ENCODE data around the gene SNX30. TPM values are rescaled to one million over a fixed set of nuclear protein-coding genes. Genes with fewer than 3 reads are reported as not detected.
A peak's percentile ranks its signal among the peaks of the same experiment; 100 is the strongest.

The SNX30 gene
- total RNA-seq, 1 experiment from 2014 or later = 17.4 TPM

DNA sequence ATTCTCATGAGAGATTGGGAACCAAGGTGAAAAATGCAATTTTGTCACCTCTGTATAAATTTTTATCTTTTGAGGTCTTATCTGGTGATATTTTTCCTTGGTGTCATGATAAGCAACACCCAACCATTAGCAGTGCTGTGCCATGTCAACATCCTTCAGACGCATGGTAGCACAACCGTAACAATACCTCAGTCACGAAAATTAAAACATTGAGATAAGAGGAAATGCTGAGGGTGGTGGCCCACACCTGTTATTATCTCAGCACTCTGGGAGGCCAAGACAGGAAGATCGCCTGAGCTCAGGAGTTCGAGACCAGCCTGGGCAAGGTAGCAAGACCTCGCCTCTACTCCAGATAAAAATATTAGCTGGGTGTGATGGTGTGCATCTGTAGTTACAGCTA, 107.4 kb downstream of the SNX30 start:
- DNase-seq (ENCODE audit: low spot score) = no peak

DNA sequence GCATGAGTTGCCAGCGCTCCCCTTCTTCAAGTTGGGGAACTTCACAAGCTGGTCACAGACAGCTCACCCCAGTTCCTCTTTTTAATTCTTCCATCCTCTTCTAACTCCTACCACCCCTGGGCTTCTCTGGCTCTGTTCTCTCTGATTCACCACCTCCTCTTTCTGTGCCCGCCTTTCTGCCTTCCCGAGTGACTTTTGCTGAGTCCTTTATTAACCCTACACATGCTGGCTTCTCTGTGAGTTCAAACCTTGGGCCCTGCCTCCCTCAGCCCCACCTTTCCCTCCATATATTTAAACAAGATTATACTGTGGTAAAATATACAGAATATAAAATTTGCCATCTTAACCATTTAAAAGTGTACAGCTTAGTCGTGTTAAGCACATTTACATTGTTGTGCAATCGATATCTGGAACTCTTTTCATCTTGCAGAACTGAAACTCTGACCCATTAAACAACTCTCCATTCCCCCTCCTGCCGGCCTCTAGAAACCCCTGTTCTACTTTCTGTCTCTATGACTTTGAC, 108.1 kb downstream of the SNX30 start:
- no peak for DNase-seq (ENCODE audit: low spot score)

DNA sequence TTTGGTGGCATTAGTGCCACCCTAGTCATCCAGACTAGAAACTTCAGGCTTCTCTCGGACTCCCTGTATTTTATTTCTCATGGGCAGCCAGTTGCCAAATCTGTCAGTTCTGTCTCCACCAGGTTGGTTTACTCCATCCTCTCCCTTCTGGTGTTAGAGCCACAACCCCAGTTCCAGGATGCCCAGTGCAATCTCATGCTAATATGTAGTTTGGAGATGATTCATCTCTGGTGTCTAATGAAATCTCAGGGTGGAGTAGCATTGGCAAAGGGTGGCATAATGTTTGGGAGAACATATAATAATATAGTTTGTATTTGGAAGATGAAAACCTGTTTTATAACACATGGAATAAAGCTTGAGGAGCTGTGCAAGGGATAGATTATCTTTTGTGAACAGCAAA, 109.9 kb downstream of the SNX30 start:
- DNase-seq (ENCODE audit: low spot score) = no peak

DNA sequence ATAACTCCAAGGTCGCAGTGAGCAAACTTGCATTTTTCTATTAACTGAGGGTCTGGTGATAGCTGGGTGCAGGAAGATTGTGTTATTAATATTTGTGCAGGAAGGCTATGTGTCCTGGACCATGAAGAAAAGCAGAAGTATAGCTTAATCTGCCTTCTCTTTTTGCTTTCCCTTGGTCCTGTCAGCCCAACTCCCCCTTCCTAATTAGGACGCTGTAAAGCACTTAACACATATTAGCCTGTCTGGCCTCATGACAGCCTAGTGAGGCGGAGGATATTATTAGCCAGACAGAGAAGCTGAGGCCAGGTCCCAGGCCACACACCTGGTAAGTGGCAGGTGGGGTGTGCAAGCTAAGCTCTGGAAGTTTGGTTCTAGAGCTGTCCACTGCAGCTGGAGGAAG, 110.6 kb downstream of the SNX30 start:
- DNase-seq (ENCODE audit: low spot score) = no peak

DNA sequence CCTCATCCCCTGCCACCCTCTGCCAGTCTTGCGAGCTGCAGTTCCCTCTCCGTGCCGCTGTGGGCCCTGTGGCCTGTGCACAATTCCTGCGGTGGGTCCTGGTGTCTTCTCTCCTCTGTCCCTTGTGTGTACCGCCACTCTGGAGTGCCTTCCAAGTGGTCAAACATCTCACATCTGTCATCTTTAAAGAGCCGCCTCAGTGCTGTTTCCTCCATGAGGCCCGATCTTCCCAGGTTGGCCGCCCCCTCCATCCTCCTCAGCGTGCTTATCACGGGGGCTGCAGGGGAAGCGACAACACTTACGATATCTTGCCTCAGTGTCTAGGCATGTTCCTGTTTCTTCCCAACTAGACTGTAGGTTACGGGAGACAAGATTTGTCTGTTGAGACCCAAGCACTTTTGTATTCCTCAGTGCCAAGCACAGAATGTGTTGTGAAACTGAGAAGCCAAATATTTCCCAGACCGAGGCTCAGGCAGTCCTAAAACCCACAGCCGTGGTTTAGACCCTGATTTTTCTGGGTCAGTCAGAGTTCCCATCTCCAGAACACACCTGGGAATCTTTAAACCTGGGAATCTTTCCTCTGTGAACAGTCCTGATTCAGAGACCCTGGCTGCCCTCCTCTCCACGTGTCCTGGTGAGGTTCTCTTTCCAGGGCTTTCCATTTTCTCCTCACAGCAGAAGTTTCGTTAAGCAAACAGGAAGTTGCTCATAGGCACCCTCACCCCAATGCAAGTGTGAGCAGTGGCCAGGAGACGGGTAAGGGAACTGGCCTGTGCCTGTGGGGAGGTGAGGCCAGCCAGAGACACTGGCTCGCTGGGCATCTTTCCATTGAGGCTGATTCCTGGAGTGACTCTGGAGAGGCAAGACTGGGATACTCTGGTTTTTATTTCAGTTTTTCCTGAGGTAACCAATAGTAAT, 111.3 kb downstream of the SNX30 start:
- no peak for DNase-seq (ENCODE audit: low spot score)

DNA sequence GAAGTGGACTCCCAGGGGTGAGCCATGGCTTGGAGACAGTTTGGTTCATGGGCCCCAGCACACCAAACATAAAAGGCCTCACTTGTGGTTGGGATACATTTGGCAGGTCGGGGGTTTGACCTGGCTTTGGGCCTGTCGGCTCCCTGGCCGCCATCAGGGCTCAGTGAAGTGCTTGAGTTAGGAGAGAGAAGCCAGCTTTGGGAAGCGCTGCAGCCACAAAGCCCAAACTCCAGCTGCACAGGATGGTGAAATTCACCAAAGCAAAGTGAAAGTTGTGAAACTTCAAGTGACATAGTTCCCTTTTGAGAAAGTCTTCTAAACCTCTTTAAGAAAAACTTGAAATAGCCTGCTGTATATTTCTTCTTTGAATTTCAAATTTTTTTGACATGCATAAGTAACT, 112.7 kb downstream of the SNX30 start:
- no peak for DNase-seq (ENCODE audit: low spot score)

DNA sequence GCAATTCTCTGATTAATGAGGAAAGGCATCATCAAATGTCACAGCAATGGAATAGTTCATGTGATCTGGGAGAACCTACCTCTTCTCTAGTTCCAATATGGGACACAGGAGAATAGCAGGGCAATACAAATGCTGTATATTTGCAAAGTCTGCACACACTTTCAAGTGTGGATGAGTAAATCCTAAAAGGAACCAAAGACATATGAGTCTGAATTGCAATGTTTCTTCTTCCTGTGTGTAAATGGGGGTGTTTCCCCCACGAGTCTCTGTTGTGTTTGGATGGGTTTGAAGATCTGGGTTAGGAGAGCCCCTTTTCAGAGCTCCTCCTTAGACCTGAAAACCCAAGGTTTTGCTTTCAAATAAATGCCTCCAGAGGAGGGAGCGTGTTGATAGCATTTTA, 113.2 kb downstream of the SNX30 start:
- DNase-seq (ENCODE audit: low spot score) = no peak

DNA sequence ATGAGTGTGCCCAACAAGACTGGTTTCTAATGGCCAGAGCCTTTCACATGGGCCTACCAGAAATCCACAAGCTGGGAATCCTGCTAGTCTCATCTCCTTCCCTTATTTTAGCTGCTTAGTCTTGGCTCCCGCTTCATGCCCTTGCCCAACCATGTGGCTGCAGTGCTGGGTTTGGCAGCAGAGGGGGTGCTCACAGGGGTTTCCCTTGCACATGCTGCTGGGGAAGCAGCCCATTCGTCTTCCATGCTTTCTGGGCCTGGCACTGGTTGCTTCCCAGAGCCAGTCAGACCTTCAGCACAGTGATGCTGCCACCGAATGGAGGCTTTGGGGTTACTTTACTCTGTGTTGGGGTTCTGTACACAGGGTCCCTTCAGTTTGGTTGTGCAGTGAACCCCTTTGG, 113.8 kb downstream of the SNX30 start:
- no peak for DNase-seq (ENCODE audit: low spot score)

DNA sequence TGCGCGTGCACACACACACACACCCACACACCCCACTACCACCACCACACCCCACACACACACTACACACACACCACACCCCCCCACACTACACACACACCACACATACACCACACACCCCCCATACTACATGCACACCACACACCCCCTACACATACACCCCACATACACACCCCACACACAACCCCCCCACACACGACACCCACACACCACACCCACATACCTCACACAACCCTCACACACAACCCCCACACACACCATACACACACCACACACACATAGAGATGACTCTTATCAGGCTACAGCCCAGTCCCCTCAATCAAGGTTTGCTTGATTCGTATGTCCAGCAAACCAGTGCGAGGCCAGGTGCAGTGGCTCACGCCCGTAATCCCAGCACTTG, 114.4 kb downstream of the SNX30 start:
- DNase-seq (ENCODE audit: low spot score) = no peak

DNA sequence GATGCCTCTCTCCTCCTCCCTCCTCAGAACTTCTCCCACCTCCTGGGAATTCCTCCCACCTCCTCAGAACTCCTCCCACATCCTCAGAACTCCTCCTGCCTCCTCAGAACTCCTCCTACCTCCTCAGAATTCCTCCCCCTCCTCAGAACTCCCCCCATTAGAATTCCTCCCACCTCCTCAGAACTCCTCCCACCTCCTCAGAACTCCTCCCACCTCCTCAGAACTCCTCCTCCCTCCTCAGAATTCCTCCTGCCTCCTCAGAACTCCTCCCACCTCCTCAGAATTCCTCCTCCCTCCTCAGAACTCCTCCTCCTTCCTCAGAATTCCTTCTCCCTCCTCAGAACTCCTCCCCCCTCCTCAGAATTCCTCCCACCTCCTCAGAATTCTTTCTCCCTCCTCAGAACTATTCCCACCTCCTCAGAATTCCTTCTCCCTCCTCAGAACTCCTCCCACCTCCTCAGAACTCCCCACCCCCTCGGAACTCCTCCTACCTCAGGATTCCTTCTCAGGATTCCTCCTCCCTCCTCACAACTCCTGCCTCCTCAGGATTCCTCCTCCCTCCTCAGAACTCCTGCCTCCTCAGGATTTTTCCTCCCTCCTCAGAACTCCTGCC, 116.2 kb downstream of the SNX30 start:
- peak; percentile 86 for DNase-seq (ENCODE audit: low spot score)

DNA sequence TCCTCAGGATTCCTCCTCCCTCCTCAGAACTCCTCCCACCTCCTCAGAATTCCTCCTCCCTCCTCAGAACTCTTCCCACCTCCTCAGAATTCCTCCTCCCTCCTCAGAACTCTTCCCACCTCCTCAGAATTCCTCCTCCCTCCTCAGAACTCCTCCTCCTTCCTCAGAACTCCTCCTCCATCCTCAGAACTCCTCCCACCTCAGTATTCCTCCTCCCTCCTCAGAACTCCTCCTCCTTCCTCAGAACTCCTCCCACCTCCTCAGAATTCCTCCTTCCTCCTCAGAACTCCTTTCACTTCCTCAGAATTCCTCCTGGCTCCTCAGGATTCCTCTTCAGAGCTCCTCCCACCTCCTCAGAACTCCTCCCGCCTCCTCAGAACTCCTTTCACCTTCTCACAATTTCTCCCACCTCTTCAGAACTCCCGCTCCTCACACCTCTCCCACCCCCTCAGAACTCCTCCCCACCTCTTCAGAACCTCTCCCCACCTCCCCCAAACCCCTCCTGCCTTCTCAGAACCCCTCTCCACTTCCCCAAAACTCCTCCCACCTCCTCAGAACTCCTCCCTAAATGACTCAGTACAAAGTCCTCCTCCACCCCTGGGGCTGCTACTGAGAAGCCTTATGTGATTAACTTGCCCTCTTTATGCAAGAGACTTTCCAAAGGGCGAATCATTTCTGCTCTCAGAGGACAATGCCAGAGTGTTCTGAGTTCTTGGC, 116.9 kb downstream of the SNX30 start:
- peak; percentile 82 for DNase-seq (ENCODE audit: low spot score)

DNA sequence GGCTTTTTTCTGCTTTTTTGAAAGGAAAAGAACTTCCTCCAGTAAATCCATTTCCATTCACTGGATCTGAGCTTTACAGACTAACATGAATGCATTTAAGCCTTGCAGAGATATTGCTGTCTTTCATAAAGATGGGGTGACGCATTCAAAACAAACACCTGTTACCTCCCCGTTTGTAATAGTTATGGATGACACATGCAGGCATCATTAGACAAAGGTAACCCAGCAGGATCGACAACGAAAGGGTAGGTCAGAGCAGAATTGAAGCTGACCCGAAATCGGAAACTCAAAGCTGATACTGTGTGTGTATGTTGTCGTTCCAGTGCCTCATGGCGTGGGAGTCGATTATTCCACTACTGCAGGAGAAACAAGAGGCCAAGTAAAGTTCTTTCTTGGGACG, 117.9 kb downstream of the SNX30 start:
- DNase-seq (ENCODE audit: low spot score) = no peak

DNA sequence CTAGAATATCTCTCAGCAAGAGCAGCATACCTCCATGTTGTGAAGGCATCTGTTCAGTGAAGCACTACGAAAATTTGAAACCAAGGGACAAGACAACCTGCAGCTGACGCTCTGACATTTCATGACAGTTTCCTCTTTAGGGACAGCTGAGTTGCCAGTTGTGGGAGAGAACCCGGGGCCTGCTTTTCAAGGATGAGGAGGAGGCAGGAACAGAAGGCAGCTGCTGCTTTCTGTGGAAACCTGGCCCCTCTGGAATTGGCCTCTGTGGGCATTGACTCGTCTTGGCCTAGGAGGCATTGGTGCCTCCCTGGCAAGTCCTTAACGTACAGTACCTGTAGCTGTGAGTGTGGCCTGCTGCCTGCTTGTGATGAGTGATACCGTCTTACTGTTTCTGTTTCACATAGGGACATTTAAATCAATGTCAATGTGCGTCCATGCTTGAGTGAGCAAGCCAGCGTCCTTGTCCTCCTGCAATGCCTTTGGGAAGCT, 118.5 kb downstream of the SNX30 start:
- no peak for DNase-seq (ENCODE audit: low spot score)

DNA sequence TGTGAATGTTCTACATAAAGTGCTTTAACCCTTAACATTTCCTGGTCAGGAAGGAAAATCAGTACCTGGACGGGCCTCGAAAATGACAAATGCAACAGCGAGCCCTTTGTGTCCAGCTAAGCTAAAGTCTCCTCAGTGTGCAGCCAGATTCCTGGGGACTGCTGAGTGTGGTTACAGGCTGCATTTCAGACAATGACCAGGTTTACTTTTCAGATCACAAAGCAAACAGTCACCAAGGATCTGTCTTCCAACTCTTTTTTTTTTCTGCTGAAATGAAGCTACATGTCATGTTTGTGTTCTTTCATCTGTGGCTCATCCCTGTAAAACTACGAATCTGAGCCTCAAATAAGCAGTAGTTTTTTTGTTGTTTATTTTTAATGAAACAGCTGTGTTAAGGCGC, 119.4 kb downstream of the SNX30 start:
- DNase-seq (ENCODE audit: low spot score) = no peak

DNA sequence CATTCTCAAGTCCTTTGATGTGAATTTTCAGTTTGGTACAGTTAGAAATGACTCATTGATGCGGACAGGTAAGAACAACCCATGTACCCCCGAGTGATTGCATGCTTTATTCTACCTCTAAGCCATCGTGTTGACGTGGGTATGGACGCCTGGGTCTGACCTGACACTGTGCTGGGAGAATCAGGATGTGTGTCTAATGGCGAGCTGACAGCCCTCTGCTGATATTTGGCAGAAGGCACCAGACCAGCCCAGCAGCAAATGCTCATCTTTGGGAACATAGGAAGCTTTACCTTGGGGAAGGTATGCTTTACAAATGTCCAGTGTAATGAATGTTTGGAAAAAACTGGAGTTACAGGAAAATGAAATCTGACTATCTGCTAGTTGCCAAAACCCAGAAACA, 120.0 kb downstream of the SNX30 start:
- no peak for DNase-seq (ENCODE audit: low spot score)

DNA sequence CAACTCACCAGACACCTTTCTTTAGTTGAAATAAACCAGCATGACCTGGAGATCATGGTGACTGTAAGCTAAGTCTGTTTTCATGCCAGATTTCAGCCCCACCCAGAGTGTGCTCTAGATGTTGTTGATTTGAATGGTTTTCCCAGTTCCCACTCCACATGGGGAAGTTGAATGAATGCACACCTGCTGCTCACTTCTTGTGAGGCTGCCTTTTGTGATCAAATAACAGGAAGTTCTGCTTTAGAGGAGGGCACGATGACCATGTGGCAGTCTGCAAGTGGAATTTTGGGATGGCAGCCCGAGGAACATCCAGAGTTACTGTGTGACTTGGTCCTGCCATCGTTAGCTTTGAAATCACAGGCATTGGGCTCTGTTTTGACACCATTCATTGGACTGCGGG, 121.5 kb downstream of the SNX30 start:
- DNase-seq (ENCODE audit: low spot score) = no peak

DNA sequence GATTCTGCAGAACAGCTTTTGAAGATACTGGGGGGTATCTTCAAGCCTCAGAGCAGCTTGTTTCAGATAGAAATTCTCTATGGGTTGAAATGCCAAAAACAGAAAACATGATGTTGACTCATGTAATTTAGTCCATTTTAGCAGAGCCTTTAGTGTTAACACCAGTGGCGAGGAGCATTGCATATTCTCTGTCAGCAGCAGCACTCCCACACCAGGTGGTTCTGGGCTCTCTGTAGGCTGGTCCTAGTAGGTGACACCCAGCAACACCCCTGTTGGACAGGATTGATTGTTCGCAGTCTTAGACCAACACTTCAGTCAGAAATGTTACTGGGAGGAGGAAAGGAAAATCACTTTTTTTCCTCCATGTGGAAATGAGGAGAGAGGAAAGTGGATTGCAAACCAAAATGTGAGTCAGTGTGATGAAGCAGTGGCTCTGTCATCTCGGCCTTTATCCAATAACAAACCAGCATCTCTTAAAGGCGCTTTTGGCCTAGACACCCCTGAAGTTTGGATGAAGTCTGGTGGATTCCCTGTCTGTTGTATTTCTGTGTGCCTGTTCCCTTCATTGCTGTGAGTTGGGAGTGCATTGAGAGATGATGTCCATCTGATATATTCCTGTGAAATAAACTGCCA, 123.3 kb downstream of the SNX30 start:
- no peak for DNase-seq (ENCODE audit: low spot score)

DNA sequence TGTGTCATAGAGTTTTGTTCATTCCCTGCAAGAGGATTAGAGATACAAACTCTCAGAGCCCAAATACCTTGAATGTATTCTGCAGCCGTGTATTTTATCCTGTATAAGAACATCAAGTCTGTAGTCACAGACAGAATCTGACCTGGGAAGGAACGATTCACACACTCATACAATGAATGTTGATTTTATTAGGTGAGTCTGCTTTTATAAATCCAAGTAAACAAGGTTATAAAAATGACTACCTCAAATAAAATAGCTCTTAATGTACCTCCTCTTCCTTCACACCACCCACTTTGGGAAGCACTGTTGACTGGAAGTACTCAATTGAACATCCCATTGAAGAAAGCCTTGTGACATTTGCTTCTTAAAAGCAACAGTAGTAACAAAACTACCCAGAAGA, 128.2 kb downstream of the SNX30 start:
- DNase-seq (ENCODE audit: low spot score) = no peak

DNA sequence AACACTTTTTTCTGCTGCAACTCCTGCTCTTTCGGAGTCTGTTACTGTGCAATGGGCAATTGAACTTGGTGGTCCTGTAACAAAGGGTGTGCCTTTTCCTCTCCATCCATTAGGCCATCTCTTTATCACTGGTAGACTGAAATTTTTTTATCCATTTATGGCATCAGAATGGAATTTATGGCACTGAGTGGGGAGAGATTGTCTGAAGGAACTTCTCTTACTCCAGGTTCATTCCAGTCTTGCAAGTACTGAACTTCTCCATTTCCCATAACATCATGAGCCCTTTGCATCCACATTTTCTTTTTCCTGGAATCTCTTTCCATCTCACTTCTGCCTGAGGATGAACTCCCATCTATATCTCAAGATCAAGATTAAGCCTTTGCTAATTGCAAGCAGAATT, 130.1 kb downstream of the SNX30 start:
- DNase-seq (ENCODE audit: low spot score) = no peak

DNA sequence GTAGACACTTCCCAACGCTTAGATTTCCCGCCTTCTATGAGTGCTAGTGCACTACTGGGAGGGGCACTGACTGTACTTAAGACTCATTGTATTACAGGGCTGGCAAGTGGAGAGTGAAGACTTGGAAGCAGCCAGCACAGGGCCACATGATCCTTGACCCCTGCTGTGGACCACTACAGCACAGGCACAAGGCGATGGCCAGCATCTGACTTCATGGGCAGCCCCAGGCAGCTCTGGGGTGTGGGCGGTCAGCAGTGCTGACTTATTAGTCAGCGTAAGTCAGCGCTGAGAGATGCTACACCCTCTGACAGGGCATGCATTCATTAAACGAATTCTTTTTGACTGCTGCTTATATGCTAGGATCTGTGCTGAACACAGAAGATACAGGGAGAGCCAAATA, 130.8 kb downstream of the SNX30 start:
- DNase-seq (ENCODE audit: low spot score) = no peak

DNA sequence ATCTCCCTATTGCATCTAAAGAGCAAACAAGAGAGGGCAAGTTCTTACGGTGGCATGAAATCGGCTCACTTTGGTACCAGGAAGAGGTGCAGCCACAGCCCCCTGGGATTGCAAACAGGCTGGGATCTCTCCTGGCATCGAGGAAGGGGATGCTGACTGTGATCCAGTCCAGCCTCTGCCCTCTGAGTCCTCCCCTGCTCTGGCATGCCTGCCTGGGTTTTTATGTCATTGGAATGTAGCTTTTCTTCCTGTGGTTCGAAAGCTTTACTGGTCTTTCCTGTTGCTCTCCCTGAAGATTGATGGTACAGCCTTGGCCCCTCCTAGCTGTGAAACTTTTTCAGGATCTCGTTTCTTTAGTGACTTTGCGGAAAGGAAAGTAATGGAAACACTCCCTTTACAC, 133.5 kb downstream of the SNX30 start:
- DNase-seq (ENCODE audit: low spot score) = no peak

DNA sequence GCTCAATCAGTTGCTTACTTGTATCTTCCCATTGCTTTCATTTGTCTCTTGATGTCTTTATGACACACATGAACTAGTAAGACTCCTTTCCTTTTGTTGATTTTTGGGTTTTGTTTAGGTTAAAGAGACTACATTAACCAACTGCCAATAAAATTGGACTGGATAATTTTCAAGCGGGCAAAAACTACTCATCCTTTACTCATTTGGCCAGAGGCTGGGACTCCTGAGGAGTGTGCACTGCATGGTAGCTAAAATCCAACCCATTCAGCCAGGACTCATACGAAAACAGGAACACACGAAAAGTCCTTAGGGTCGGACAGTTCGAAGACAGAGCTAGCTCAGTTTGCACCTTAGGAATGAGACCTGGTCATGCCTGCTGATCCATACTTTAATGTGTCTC, 134.2 kb downstream of the SNX30 start:
- DNase-seq (ENCODE audit: low spot score) = no peak
